HG02763 (cell line): Measurements from ENCODE around the gene POTED.
"Not testable (repeated sequence)": the region's sequence is repeated elsewhere in the genome, so short reads cannot be mapped to it uniquely, and the experiment has no call there.

Source experiments
- ATAC-seq: cut with Tn5 transposase; IDR thresholded peaks from one replicate; pipeline ENCODE4 v1.9.1; 2021; ENCODE audit warnings: mild to moderate bottlenecking, moderate library complexity; ENCODE audit not compliant: unreplicated experiment

The POTED gene

DNA sequence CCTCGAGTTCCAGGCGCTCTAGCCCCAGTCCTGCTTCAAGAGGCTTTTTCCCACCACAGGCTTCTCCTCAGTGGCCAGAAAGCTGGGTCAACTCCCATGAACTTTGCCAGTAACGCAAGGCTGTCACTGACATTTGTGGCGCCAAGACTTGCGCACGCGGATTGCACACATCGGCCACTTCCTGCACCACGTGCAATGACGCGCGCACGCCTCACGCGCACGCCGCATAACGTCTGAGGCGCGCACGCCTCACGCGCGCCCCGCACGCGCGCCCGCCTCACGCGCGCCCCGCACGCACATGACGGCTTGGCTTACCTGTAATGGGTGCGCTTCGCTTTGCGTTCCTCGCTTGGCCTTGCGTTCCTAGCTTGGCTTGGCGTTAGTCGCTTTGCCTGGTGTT lies at the start of gene POTED:
POTED (plus strand) TSS at position 301 of the 400 bp plus-strand sequence. CDS start 452 bp downstream, outside the sequence.
- not testable (repeated sequence) for ATAC-seq

- ATAC-seq = not testable (repeated sequence)
Measured at GRCh38 chr21:13650101-13650500, 40.5 kb downstream of the POTED start.

DNA sequence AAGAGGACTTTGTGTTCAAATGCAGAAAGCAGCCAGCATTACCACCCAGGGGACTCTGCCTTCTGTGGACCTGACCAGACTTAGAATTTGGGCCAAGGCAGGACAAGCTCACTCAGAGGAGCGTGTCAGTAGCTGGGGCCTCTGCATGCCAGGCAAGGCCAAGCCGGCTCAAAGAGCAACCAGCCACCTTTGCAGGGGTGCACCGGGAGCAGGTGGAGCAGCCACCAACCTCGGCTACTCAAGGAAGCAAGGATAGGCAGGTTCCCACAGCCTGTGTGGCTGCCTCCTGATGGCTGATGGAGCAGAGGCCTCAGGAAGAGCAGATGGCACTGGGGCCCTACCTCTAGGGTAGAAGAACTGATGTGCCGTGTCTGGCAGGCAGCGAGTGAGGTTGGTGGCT lies 42.2 kb downstream of the POTED start:
- not testable (repeated sequence) for ATAC-seq
